GM12878 (cell line): Measurements from ENCODE around the gene TMEM40. TPM values are rescaled to one million over a fixed set of nuclear protein-coding genes. Genes with fewer than 3 reads are reported as not detected.

Experiments used
- ATAC-seq: fragments of 200-7000 bp; cut with Tn5 transposase; 3 replicates; pipeline ENCODE4 v1.9.1; 2020; ENCODE audit warnings: mild to moderate bottlenecking, moderate library complexity
- BruUV-seq: library from RNA; stranded (reverse); fragments of 400-500 nt; replicated peaks from 2 replicates; lab custom pipeline; 2021; lab: Mats Ljungman, UMichigan
- CTCF ChIA-PET: fragments of 300-600 bp; sonication (Branson Sonifier 250); formaldehyde crosslinking; extraction: SDS; loops from one replicate; lab custom pipeline; 2021; ENCODE audit warnings: inconsistent platforms; lab: Yijun Ruan, JAX
- POLR2A ChIA-PET: fragments of 350-600 bp; formaldehyde crosslinking; extraction: SDS; loops from one replicate; lab custom pipeline; 2021; ENCODE audit warnings: inconsistent platforms; lab: Charles Lee
- RAD21 ChIA-PET: fragments of 300-600 bp; sonication (Branson Sonifier 250); formaldehyde crosslinking; loops from one replicate; lab custom pipeline; 2023; ENCODE audit warnings: antibody characterized with exemption; ENCODE audit not compliant: unreplicated experiment; lab: Charles Lee
- SMC1A ChIA-PET: fragments of 300-600 bp; sonication (Branson Sonifier 250); formaldehyde crosslinking; loops from one replicate; lab custom pipeline; 2023; ENCODE audit not compliant: unreplicated experiment, uncharacterized antibody; lab: Charles Lee
- DNase-seq: peaks from one replicate; pipeline ENCODE4 v3.0.0-alpha.2; 2011; ENCODE audit warnings: low read depth, low spot score
- FAIRE-seq: peaks from 3 replicates; lab custom pipeline; 2011; peaks lifted over from hg19 to GRCh38; lab: Jason Lieb, UNC
- H2AFZ ChIP-seq: 2 replicates; pipeline ENCODE4 v1.6.0; 2011; ENCODE audit warnings: low read depth, low read length, control low read depth; ENCODE audit not compliant: control insufficient read depth
- H3K27ac ChIP-seq: 2 replicates; pipeline ENCODE4 v1.5.1; 2011; ENCODE audit warnings: control low read depth; ENCODE audit not compliant: control insufficient read depth, insufficient read depth
- H3K27me3 ChIP-seq, 2 experiments: replicated peaks in 1 of 2; 2 replicates each; pipeline versions ENCODE4 v1.6.0 to v1.6.1; 2011; ENCODE audit warnings: low read length in 1 of 2; ENCODE audit not compliant: control insufficient read depth in 2 of 2, insufficient read depth in 2 of 2
- H3K36me3 ChIP-seq, 2 experiments: 2 replicates each; pipeline ENCODE4 v1.5.1; 2011; ENCODE audit warnings: low read length in 1 of 2; ENCODE audit not compliant: control insufficient read depth in 2 of 2, insufficient read depth in 2 of 2
- H3K4me1 ChIP-seq: 2 replicates; pipeline ENCODE4 v1.6.1; 2011; ENCODE audit warnings: mild to moderate bottlenecking, low read length, moderate library complexity, mixed read lengths; ENCODE audit not compliant: control insufficient read depth, insufficient read depth
- H3K4me2 ChIP-seq: 2 replicates; pipeline ENCODE4 v1.6.0; 2011; ENCODE audit warnings: control low read depth; ENCODE audit not compliant: control insufficient read depth, insufficient read depth
- H3K4me3 ChIP-seq: fragments of 200-600 bp; sonication (generic); 2 replicates; pipeline ENCODE4 v1.5.1; 2016
- H3K79me2 ChIP-seq: 2 replicates; pipeline ENCODE4 v1.6.0; 2011; ENCODE audit warnings: low read length; ENCODE audit not compliant: control insufficient read depth, insufficient read depth
- H3K9ac ChIP-seq: 2 replicates; pipeline ENCODE4 v1.8.0; 2011; ENCODE audit warnings: low read length, control low read depth, mixed read lengths; ENCODE audit not compliant: control insufficient read depth, insufficient read depth
- H3K9me3 ChIP-seq: replicated peaks from 3 replicates; pipeline ENCODE4 v1.5.1; 2011; ENCODE audit warnings: mild to moderate bottlenecking, low read length; ENCODE audit not compliant: control insufficient read depth, insufficient read depth
- H4K20me1 ChIP-seq: 2 replicates; pipeline ENCODE4 v1.6.0; 2011; ENCODE audit not compliant: control insufficient read depth, insufficient read depth
- CUX1 ChIP-seq: IDR thresholded peaks from 2 replicates; pipeline ENCODE4 v1.6.1; 2012; ENCODE audit warnings: improper control_type of control experiment, low read depth, low read length; ENCODE audit not compliant: insufficient replicate concordance
- ELK1 ChIP-seq: IDR thresholded peaks from 2 replicates; pipeline ENCODE4 v1.6.1; 2012; ENCODE audit warnings: low read depth, low read length, improper control_type of control experiment
- IKZF1 ChIP-seq: fragments of 450-650 bp; conservative IDR thresholded peaks from 2 replicates; pipeline ENCODE4 v1.6.1; 2017; ENCODE audit warnings: antibody characterized with exemption, mild to moderate bottlenecking
- MEF2B ChIP-seq: fragments of 450-650 bp; IDR thresholded peaks from 2 replicates; pipeline ENCODE4 v1.6.1; 2018; ENCODE audit warnings: mild to moderate bottlenecking, moderate library complexity; ENCODE audit not compliant: partially characterized antibody, poor library complexity, severe bottlenecking
- ZNF24 ChIP-seq: fragments of 450-650 bp; IDR thresholded peaks from 2 replicates; pipeline ENCODE4 v1.6.1; 2017; ENCODE audit warnings: antibody characterized with exemption, mild to moderate bottlenecking
- ZNF384 ChIP-seq: IDR thresholded peaks from 2 replicates; pipeline ENCODE4 v1.6.1; 2012; ENCODE audit warnings: low read depth, mild to moderate bottlenecking, low read length, improper control_type of control experiment, borderline replicate concordance
- WGBS: methylation state at CpG from one replicate; pipeline ENCODE4 v1.1.6; 2016; ENCODE audit warnings: low lambda C conversion rate; ENCODE audit not compliant: insufficient replicate concordance, insufficient coverage; ENCODE audit errors: missing lambda C conversion rate; 5-methylcytosine and 5-hydroxymethylcytosine counted together
- in situ Hi-C: fragments of 300-500 bp; cut with MboI; formaldehyde crosslinking; loops from 9 replicates; pipeline ENCODE4 v1.14.3; 2018; ENCODE audit warnings: mixed read lengths
- intact Hi-C: fragments of 100-400 bp; cut with micrococcal nuclease; formaldehyde crosslinking; loops from one replicate; pipeline ENCODE4 v1.14.2; 2022; ENCODE audit not compliant: unreplicated experiment
- polyA plus RNA-seq, 11 experiments: library from polyadenylated mRNA; depleted of rRNA in 4 of 11; unstranded in 6 of 11; stranded (reverse) in 5 of 11; fragments of >200 nt; fragmentation: Nextera tagmentation in 4 of 11; fragmentation: Illumina TruSeq in 1 of 11; extraction: Ambion mirVana in 4 of 11; extraction: Trizol in 1 of 11; gene quantifications; 1 replicate in 1 of 11; 2 replicates in 10 of 11; pipeline versions ENCODE4 v1.2.1 to v1.2.3, GENCODE V29; 2011 to 2016; ENCODE audit warnings: inconsistent platforms in 2 of 11, missing spikeins in 2 of 11, low read depth in 1 of 11
- total RNA-seq, 4 experiments: library from RNA; depleted of rRNA in 3 of 4; stranded (reverse); fragments of >200 nt in 3 of 4; fragmentation: Illumina TruSeq in 1 of 4; extraction: Trizol in 1 of 4; gene quantifications; 2 replicates each; pipeline versions ENCODE4 v1.2.1 to v1.2.3, GENCODE V29; 2013 to 2021

TMEM40 gene
- total and polyA plus RNA-seq, 10 of the 15 experiments (the other 5 are each of a cell fraction or from before 2014, with no cell fraction given): 0.10 to 0.46 (median 0.27) TPM; not detected in 3

GRCh38 chr3:12759693-12760565, 870 bp upstream of the TMEM40 start:
- Histone ChIP-seq H3K4me2 (no peak overlapping the region), H3K9ac (no peak overlapping the region)

GRCh38 chr3:12758025-12758781, 856 bp downstream of the TMEM40 start:
- SMC1A ChIA-PET: interaction anchor here (1.2 kb wide), 1 partner anchor 8 kb away, joined by 6 read pairs; no protein-coding TSS in a partner anchor
- in situ Hi-C loops (no loop called here), intact Hi-C loops (no loop called here)
- BruUV-seq: no TSS peak
- DNase-seq (no peak), ATAC-seq (peak; percentile 72), FAIRE-seq (peak; percentile 84)
- H3K36me3 ChIP-seq: no peaks in the 10 kb centered on the region
- peaks cover 24% of the 10 kb centered on the region for H3K4me1 ChIP-seq
- POLR2A ChIA-PET: interaction anchor here (1.7 kb wide), 1 partner anchor 16 kb away, joined by 3 read pairs; no protein-coding TSS in a partner anchor
- WGBS: 37% methylated on average over 5 of the region's 5 CpGs
- H2AFZ ChIP-seq: peak overlapping the region; percentile 91
- no peaks in the 10 kb centered on the region for H4K20me1 ChIP-seq
- H3K27ac ChIP-seq: 0 out of 2 replicates have a peak overlapping the region, but pooled peaks have one; percentile 30
- CTCF ChIA-PET: interaction anchor here (0.6 to 2.8 kb wide), 5 partner anchors 11 to 563 kb away, joined by 3 to 9 read pairs (median 4); no protein-coding TSS in a partner anchor
- RAD21 ChIA-PET: no interaction called here
- peak overlapping the region; percentile 3; the same call in 1 of the 2 replicates for H3K9ac ChIP-seq
- H3K9me3 ChIP-seq: no peaks in the 10 kb centered on the region
- H3K4me3 ChIP-seq: no peak overlapping the region
- no peak overlapping the region for H3K4me2 ChIP-seq
- TF ChIP-seq CUX1 (no peak), ZNF384 (0 out of 2 replicates have a peak, but pooled peaks have one; percentile 11), ELK1 (no peak)
- no peaks in the 10 kb centered on the region for H3K27me3 ChIP-seq
- no peaks in the 10 kb centered on the region for H3K79me2 ChIP-seq

More at GRCh38 chr3:12759693-12760565, 870 bp upstream of the TMEM40 start:
- peak; percentile 34 for TF ChIP-seq MEF2B
- 0 out of 2 replicates have a peak, but pooled peaks have one; percentile 11 for TF ChIP-seq IKZF1
- TF ChIP-seq ZNF24: no peak
- TF ChIP-seq, all 136 proteins: peak for 2
- FAIRE-seq: no peak
- POLR2A ChIA-PET: interaction anchor here (0.8 to 1.7 kb wide), 3 partner anchors 10 to 15 kb away, joined by 3 to 6 read pairs (median 3); no protein-coding TSS in a partner anchor
- H3K27ac ChIP-seq: no peak overlapping the region
- SMC1A ChIA-PET: interaction anchor here (1.2 kb wide), 1 partner anchor 9 kb away, joined by 6 read pairs; no protein-coding TSS in a partner anchor
- H2AFZ ChIP-seq: no peak overlapping the region; the same call in 1 of the 2 replicates
- BruUV-seq: no TSS peak
- H4K20me1 ChIP-seq: no peaks in the 10 kb centered on the region
- DNase-seq: no peak
- no peak overlapping the region for H3K4me3 ChIP-seq
- no peaks in the 10 kb centered on the region for H3K36me3 ChIP-seq
- intact Hi-C loops (no loop called here), in situ Hi-C loops (no loop called here)
- peaks cover 24% of the 10 kb centered on the region for H3K4me1 ChIP-seq
- 40% methylated on average over 8 of the region's 8 CpGs for WGBS
- H3K79me2 ChIP-seq: no peaks in the 10 kb centered on the region
- CTCF ChIA-PET: interaction anchor here (1.2 to 2.8 kb wide), 2 partner anchors 40 to 50 kb away, joined by 4 to 9 read pairs; no protein-coding TSS in a partner anchor
- no peaks in the 10 kb centered on the region for H3K27me3 ChIP-seq
- ATAC-seq: peak; percentile 54
- H3K9me3 ChIP-seq: no peaks in the 10 kb centered on the region
- RAD21 ChIA-PET: no interaction called here
